H1 (cell line): ENCODE measurements around the gene CCDC83. TPM values are rescaled to one million over a fixed set of nuclear protein-coding genes. Genes with fewer than 3 reads are reported as not detected.

Experiments
- CTCF ChIA-PET: fragments of 300-600 bp; sonication (Branson Sonifier 250); formaldehyde crosslinking; loops from one replicate; lab custom pipeline; 2021; ENCODE audit not compliant: partially characterized antibody; lab: Charles Lee
- POLR2A ChIA-PET: fragments of 300-600 bp; sonication (Branson Sonifier 250); formaldehyde crosslinking; loops from one replicate; lab custom pipeline; 2021; ENCODE audit warnings: inconsistent platforms; ENCODE audit not compliant: partially characterized antibody; lab: Charles Lee
- DNase-seq, 2 experiments: peaks; one replicate each; pipeline versions ENCODE4 v3.0.0 to v3.0.0-alpha.2; 2010 to 2022; ENCODE audit warnings: low spot score in 2 of 2, low read depth in 1 of 2, mixed read lengths in 1 of 2
- FAIRE-seq: peaks from 2 replicates; lab custom pipeline; 2011; peaks lifted over from hg19 to GRCh38; lab: Jason Lieb, UNC
- H2AFZ ChIP-seq: 2 replicates; pipeline ENCODE4 v1.8.1; 2012; ENCODE audit warnings: low read length, inconsistent platforms
- H2AK5ac ChIP-seq: 2 replicates; pipeline ENCODE4 v1.6.1; 2013; ENCODE audit warnings: low read depth, low read length
- H2BK120ac ChIP-seq: replicated peaks from 2 replicates; pipeline ENCODE3; 2013; ENCODE audit warnings: low read depth, low read length, inconsistent platforms
- H2BK12ac ChIP-seq: 2 replicates; pipeline ENCODE4 v1.6.1; 2013; ENCODE audit warnings: low read depth, low read length
- H2BK15ac ChIP-seq: 2 replicates; pipeline ENCODE4 v1.6.1; 2013; ENCODE audit warnings: low read length
- H2BK20ac ChIP-seq: 2 replicates; pipeline ENCODE4 v1.6.1; 2013; ENCODE audit warnings: low read length
- H2BK5ac ChIP-seq: 2 replicates; pipeline ENCODE4 v1.6.1; 2013; ENCODE audit warnings: low read depth, low read length
- H3K14ac ChIP-seq: 2 replicates; pipeline ENCODE4 v1.6.1; 2013; ENCODE audit warnings: inconsistent platforms; ENCODE audit not compliant: insufficient read length
- H3K18ac ChIP-seq: 2 replicates; pipeline ENCODE4 v1.6.1; 2013; ENCODE audit warnings: low read length; ENCODE audit errors: extremely low read depth
- H3K23ac ChIP-seq: 2 replicates; pipeline ENCODE4 v1.6.1; 2013; ENCODE audit warnings: inconsistent platforms; ENCODE audit not compliant: insufficient read length
- H3K23me2 ChIP-seq: 2 replicates; pipeline ENCODE4 v1.6.1; 2013; ENCODE audit warnings: low read depth, low read length
- H3K27ac ChIP-seq: 2 replicates; pipeline ENCODE4 v1.6.1; 2011; ENCODE audit warnings: low read depth, low read length, inconsistent platforms
- H3K27me3 ChIP-seq, 4 experiments: replicated peaks in 1 of 4; 1 replicate in 1 of 4; 2 replicates in 3 of 4; pipeline versions ENCODE4 v1.6.1 to v1.8.1; 2011 to 2013; ENCODE audit warnings: low read length in 3 of 4, mild to moderate bottlenecking in 3 of 4, inconsistent platforms in 2 of 4, mixed read lengths in 2 of 4, moderate library complexity in 1 of 4; ENCODE audit not compliant: control insufficient read depth in 3 of 4, insufficient read depth in 3 of 4; ENCODE audit errors: extremely low read depth in 1 of 4
- H3K36me3 ChIP-seq, 4 experiments: 2 replicates each; pipeline versions ENCODE4 v1.6.1 to v1.8.1; 2011 to 2013; ENCODE audit warnings: mild to moderate bottlenecking in 4 of 4, low read length in 3 of 4, moderate library complexity in 2 of 4, control low read depth in 1 of 4, inconsistent platforms in 1 of 4; ENCODE audit not compliant: insufficient read depth in 4 of 4, control insufficient read depth in 2 of 4
- H3K4ac ChIP-seq: replicated peaks from 2 replicates; pipeline ENCODE3; 2013; ENCODE audit warnings: low read length, low read depth, mixed read lengths, inconsistent platforms; ENCODE audit not compliant: insufficient read length
- H3K4me1 ChIP-seq, 4 experiments: replicated peaks in 1 of 4; 1 replicate in 1 of 4; 2 replicates in 3 of 4; pipeline versions ENCODE4 v1.6.1 to v1.8.1; 2011 to 2013; ENCODE audit warnings: low read length in 3 of 4, inconsistent platforms in 2 of 4, mixed read lengths in 1 of 4; ENCODE audit not compliant: insufficient read depth in 4 of 4, control insufficient read depth in 3 of 4
- H3K4me2 ChIP-seq, 2 experiments: 2 replicates each; pipeline versions ENCODE4 v1.6.1 to v1.8.1; 2011 to 2013; ENCODE audit warnings: low read depth in 2 of 2, low read length in 2 of 2, control low read depth in 1 of 2, inconsistent platforms in 1 of 2, mild to moderate bottlenecking in 1 of 2; ENCODE audit not compliant: insufficient read depth in 1 of 2
- H3K4me3 ChIP-seq, 4 experiments: fragments of 200-600, 300-600 bp in 1 of 4; sonication (generic), shearing (Covaris generic), sonication (Bioruptor Twin) in 1 of 4; 2 replicates each; pipeline versions ENCODE4 v1.5.1 to v1.8.1; 2011 to 2016; ENCODE audit warnings: low read length in 4 of 4, low read depth in 3 of 4, control low read depth in 2 of 4, inconsistent platforms in 2 of 4, mild to moderate bottlenecking in 2 of 4, mixed read lengths in 1 of 4, moderate library complexity in 1 of 4; ENCODE audit not compliant: insufficient read depth in 2 of 4; ENCODE audit errors: extremely low read depth in 1 of 4
- H3K56ac ChIP-seq: replicated peaks from 2 replicates; pipeline ENCODE3; 2013; ENCODE audit warnings: low read depth, mild to moderate bottlenecking, mixed read lengths, low read length, inconsistent platforms; ENCODE audit not compliant: insufficient read length
- H3K79me1 ChIP-seq: 2 replicates; pipeline ENCODE4 v1.6.1; 2013; ENCODE audit warnings: low read depth, low read length, control low read depth
- H3K79me2 ChIP-seq, 2 experiments: 2 replicates each; pipeline versions ENCODE4 v1.6.1 to v1.8.1; 2012 to 2013; ENCODE audit warnings: low read length in 2 of 2, mild to moderate bottlenecking in 2 of 2, inconsistent platforms in 1 of 2; ENCODE audit not compliant: insufficient read depth in 2 of 2, control insufficient read depth in 1 of 2
- H3K9ac ChIP-seq, 4 experiments: replicated peaks in 1 of 4; 1 replicate in 1 of 4; 2 replicates in 3 of 4; pipeline versions ENCODE4 v1.6.1 to v1.8.1; 2011 to 2013; ENCODE audit warnings: low read depth in 3 of 4, low read length in 3 of 4, control low read depth in 2 of 4, mild to moderate bottlenecking in 2 of 4, moderate library complexity in 2 of 4, inconsistent platforms in 1 of 4; ENCODE audit errors: extremely low read depth in 1 of 4
- H3K9me3 ChIP-seq, 2 experiments: 2 replicates each; pipeline versions ENCODE4 v1.6.1 to v1.8.1; 2012 to 2013; ENCODE audit warnings: mild to moderate bottlenecking in 2 of 2, moderate library complexity in 2 of 2, control low read depth in 1 of 2, inconsistent platforms in 1 of 2, low read depth in 1 of 2, low read length in 1 of 2, mixed read lengths in 1 of 2; ENCODE audit not compliant: insufficient read depth in 2 of 2
- H4K20me1 ChIP-seq, 2 experiments: replicated peaks in 1 of 2; 2 replicates each; pipeline versions ENCODE3 to v1.8.1; 2011 to 2013; ENCODE audit warnings: inconsistent platforms in 2 of 2, low read length in 2 of 2, mild to moderate bottlenecking in 1 of 2; ENCODE audit not compliant: insufficient read depth in 2 of 2, control insufficient read depth in 1 of 2
- H4K5ac ChIP-seq: 2 replicates; pipeline ENCODE4 v1.6.1; 2013; ENCODE audit warnings: low read length, low read depth, mixed read lengths, inconsistent platforms; ENCODE audit not compliant: insufficient read length
- H4K8ac ChIP-seq: 2 replicates; pipeline ENCODE4 v1.8.0; 2013; ENCODE audit warnings: mild to moderate bottlenecking, moderate library complexity, low read length, inconsistent platforms; ENCODE audit not compliant: insufficient read depth; ENCODE audit errors: extremely low read depth
- H4K91ac ChIP-seq: replicated peaks from 2 replicates; pipeline ENCODE3; 2013; ENCODE audit warnings: low read length, mixed read lengths, inconsistent platforms; ENCODE audit not compliant: insufficient read length
- E2F6 ChIP-seq: IDR thresholded peaks from 2 replicates; pipeline ENCODE4 v1.6.1; 2012; ENCODE audit warnings: inconsistent platforms
- HDAC2 ChIP-seq, 2 experiments: fragments of 300-600 bp in 1 of 2; sonication (generic) in 1 of 2; IDR thresholded peaks; 2 replicates each; pipeline ENCODE4 v1.6.1; 2011 to 2012; ENCODE audit warnings: low read depth in 2 of 2, low read length in 2 of 2, mild to moderate bottlenecking in 2 of 2, moderate library complexity in 2 of 2, borderline replicate concordance in 1 of 2, inconsistent platforms in 1 of 2
- WGBS, 2 experiments: shearing (Covaris generic) in 1 of 2; methylation state at CpG; one replicate each; pipeline versions ENCODE4 v1.1.6 to v1.1.7; 2013 to 2015; ENCODE audit warnings: low lambda C conversion rate in 2 of 2, mixed read lengths in 2 of 2, inconsistent platforms in 1 of 2, low coverage in 1 of 2, missing lambda C conversion rate in 1 of 2; ENCODE audit not compliant: insufficient replicate concordance in 2 of 2, insufficient coverage in 1 of 2, insufficient read length in 1 of 2; ENCODE audit errors: extremely low coverage in 1 of 2, missing lambda C conversion rate in 1 of 2; 5-methylcytosine and 5-hydroxymethylcytosine counted together
- polyA plus RNA-seq, 7 experiments: library from polyadenylated mRNA; depleted of rRNA in 3 of 7; stranded (reverse) in 5 of 7; unstranded in 2 of 7; fragments of >200 nt in 5 of 7; fragments of 200-250 nt in 2 of 7; gene quantifications; 1 replicate in 5 of 7; 2 replicates in 1 of 7; 4 replicates in 1 of 7; pipeline versions ENCODE4 v1.2.1 to v1.2.3, GENCODE V29; 2011 to 2013; ENCODE audit warnings: missing spikeins in 2 of 7, mixed read lengths in 2 of 7
- total RNA-seq: library from RNA; stranded (reverse); fragmentation: NEBNext Ultra II Directional; extraction: Animal tissue kit (Norgen Biotek cat#: 25700); gene quantifications from 2 replicates; pipeline ENCODE4 v1.2.1, GENCODE V29; 2021

CCDC83 gene
- total and polyA plus RNA-seq, 2 of the 8 experiments (the other 6 are each of a cell fraction or from before 2014, with no cell fraction given): not detected

- POLR2A ChIA-PET: interaction anchor here (1.2 kb wide), 1 partner anchor 13 kb away, joined by 3 read pairs; no protein-coding TSS in a partner anchor
- Histone ChIP-seq H4K5ac (no peak overlapping the region), H2BK15ac (no peak overlapping the region), H3K23me2 (no peaks in the 10 kb centered on the region), H2BK20ac (no peak overlapping the region), H3K23ac (no peak overlapping the region), H4K91ac (no peak overlapping the region), H3K36me3 (peaks cover 0 to 6% (median 3%) of the 10 kb centered on the region in 4 experiments; a peak in 4 of 8 replicates), H3K18ac (no peak overlapping the region), H3K4me1 (no peaks in the 10 kb centered on the region), H3K79me2 (no peaks in the 10 kb centered on the region)
- 96% methylated on average over 1 of the region's 2 CpGs; no CpG with 5 or more reads in 1 of the 2 experiments for WGBS, 2 experiments
- FAIRE-seq: no peak
- TF ChIP-seq E2F6 (no peak), HDAC2 (IDR thresholded peaks at IDR 0.05; ENCODE audit: borderline replicate concordance in 1 of 2, low read depth in 2 of 2, low read length in 2 of 2) (no peak)
- TF ChIP-seq, all 59 proteins: peak for 0
- Histone ChIP-seq H3K4me3 (no peak overlapping the region), H3K9me3 (peaks cover 0 to 2% of the 10 kb centered on the region in 2 experiments; a peak in 1 of 4 replicates), H4K8ac (no peak overlapping the region), H2BK12ac (no peak overlapping the region), H2AK5ac (no peak overlapping the region), H3K4me2 (no peak overlapping the region), H4K20me1 (no peaks in the 10 kb centered on the region), H3K4ac (no peak overlapping the region), H3K9ac (no peak overlapping the region), H2BK5ac (no peak overlapping the region), H3K79me1 (no peaks in the 10 kb centered on the region), H2BK120ac (no peak overlapping the region), H3K27ac (no peak overlapping the region), H3K14ac (no peak overlapping the region), H3K56ac (no peak overlapping the region), H3K27me3 (no peaks in the 10 kb centered on the region), H2AFZ (no peak overlapping the region)
- no peak for DNase-seq
- CTCF ChIA-PET: interaction anchor here (0.8 to 1.1 kb wide), 3 partner anchors 9 to 127 kb away, joined by 3 to 4 read pairs (median 3); no protein-coding TSS in a partner anchor
Measured at GRCh38 chr11:85953491-85954143, 98.4 kb downstream of the CCDC83 start.
